Measurements from ENCODE around the gene ACTN1.

ACTN1 gene

GRCh38 chr14:68908803-68909202 is 70.3 kb downstream of the ACTN1 start:
- no peak for FAIRE-seq

DNA sequence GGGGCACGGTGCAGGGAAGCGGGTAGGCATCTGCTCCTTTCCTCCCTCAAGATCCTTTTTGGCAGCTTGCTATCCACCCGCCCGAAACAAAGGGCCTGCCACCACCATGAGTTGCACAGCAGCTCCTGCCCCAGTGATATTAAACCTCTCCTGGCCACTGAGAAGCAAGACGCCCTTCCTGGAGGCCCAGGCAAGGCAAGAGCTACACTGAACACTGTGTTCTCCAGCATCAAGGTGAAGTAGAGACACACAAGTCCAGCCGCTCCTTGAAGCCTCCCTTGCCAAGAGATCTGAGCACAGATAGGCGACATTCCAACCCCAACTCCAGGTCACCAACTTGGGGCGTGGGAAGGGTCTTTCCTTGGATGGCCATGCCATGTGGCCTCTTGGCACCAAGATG is 70.9 kb downstream of the ACTN1 start:
- no peak for FAIRE-seq

DNA sequence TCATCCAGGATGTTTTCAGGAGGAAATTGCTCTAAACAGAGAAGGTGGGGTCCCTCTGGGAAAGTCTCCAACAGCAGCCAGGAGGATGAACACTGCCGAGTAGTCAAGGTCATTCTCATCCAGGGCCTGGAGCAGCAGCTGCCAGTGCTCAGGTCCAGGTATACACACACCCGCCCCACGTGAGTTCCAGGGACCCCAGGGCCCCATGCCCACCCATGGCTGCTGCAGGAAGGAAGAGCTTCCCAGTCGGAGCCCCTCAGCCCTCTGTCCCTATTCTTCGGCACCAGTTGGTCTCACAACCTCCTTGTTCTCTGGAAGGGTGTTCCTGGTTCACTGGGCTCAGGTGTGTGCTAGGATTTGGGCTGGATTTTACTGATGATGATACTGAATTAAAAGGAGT is 72.7 kb downstream of the ACTN1 start:
- FAIRE-seq, result no peak

DNA sequence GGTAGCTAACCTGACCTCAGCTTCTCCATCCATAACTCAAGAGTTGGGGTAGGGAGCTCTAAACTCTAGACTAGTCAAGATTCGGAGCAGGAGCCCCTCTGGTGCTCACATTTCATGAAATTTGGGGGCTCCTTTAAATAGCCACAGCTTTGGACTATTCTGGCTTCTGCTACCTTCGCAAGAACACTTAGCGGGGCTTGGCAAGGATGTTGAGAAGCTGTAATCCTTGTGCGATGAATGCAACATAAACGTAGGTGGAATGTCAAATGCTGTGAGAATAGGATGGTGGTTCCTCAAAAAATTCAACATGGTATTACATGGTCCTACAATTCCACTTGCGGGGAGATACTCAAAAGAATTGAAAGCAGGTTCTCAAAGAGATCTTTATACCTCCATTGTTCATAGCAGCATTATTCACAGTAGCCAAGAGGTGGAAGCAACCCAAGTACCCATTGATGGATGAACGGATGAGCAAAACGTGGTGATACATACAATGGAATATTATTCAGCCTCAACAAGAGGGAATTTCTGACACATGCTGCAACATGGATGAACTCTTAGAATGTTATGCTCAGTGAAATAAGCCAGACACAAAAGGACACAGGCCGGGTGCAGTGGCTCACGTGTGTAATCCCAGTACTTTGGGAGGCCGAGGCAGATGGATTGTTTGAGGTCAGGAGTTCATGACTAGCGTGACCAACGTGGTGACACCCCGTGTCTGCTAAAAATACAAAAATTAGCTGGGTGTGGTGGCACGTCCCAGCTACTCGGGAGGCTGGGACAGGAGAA is 73.8 kb downstream of the ACTN1 start:
- no peak for FAIRE-seq

DNA sequence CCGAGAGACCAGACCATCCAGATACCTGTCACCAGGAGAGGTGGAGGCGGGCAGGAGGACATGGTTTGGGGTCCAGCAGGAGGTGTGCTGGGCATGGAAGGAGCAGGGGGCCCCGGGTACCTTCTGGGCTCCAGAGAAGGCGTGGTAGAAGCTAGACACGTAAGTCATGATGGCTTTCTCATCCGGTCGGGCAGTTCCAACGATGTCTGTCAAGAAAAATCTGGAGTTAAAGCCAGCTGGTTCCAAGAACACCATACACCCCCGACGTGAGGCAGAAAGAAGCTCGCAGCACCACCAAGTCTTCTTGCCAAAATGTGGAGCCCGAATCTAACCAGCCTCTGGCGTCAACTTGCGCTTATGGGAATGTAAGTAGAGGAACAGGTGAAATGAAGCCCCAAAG is 76.7 kb downstream of the ACTN1 start:
- FAIRE-seq, result no peak

DNA sequence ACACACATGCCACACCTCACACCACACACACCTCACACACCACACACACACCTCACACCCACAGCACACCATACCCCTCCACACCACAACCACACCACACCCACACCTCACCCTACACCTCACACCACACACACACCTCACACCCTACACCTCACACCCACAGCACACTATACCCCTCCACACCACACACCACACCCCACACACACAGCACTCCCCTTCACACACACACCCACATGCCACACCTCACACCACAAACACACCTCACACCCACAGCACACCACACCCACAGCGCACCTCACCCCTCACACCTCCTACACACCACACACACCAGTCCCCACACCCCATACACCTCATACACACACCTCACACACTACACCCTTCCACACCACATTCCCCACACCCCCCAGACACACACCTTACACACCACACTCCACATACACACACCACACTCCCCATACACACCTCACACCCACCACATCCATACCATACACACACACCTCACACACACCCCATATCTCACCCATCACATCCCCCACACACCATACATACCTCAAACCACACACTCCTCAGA is 80.0 kb downstream of the ACTN1 start:
- FAIRE-seq, result no peak

GRCh38 chr14:68898248-68899032 is 80.7 kb downstream of the ACTN1 start:
- no peak for FAIRE-seq

DNA sequence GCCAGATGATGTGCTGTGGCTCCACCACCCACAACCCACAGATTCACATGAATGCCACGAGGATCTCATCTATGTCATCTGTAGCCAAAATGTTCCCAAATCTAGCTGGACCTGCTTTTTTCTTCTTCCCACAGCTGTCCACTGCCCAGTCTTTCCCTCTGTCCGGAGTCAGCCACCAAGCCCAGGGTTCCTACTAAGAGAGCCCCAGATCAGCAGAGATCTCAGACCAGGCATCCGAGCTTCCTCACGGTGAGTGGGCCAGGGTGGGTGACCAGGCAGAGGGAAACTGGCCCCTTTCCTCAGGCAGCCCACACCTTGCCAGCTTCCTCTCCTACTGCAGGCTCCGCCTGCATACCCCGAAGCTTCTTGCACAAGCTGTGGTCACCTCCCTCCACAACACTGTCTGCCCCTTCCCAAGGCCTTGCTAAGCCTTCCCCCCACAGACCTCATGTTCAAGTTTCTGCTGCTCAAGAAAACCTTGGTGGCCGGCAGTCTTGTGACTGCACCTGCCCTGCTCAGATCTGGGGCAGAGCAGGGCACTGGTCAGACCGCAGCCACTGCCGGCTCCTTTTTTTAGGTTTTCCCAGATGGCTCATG is 81.4 kb downstream of the ACTN1 start:
- FAIRE-seq, result no peak

DNA sequence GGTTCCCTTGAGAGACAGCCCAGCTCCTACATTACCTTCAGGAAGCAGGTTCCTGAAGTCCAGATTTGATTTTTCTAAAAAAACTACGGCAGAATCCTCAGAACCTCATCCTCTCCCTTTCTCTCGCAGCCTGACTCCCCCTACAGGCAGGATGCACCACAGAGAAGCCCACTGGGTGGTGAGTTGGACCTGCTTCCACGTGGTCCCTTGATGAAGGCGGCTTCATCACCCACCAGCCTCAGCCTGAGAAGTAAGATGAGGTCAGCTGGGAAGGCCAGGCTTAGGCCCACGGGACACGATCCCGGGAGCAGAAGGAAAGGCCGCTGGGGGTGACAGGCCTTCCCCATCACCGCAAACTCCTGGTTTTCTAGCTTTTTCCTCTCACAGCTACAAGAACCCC is 83.0 kb downstream of the ACTN1 start:
- FAIRE-seq, result no peak

- FAIRE-seq, result no peak
Measured at GRCh38 chr14:68894802-68895703, 84.0 kb downstream of the ACTN1 start.

DNA sequence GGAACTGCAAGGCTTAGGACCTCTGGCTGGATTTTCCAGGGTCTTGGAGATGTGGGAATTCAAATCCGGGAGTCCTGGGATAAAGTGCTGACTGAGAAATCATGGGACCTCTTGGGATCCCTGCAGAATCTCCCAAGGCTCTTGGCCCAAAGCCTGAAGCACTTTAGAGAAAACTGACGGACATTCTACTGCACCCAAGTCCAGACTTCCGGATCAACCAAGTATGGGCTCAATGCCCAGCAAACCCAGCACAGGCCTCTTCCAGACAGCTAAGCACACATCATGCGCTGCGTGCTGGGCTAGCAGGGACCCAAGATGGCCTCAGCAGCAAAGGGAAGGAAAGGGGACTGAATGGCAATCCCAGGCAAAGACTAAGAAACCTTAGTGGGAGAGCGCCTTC is 85.0 kb downstream of the ACTN1 start:
- no peak for FAIRE-seq

DNA sequence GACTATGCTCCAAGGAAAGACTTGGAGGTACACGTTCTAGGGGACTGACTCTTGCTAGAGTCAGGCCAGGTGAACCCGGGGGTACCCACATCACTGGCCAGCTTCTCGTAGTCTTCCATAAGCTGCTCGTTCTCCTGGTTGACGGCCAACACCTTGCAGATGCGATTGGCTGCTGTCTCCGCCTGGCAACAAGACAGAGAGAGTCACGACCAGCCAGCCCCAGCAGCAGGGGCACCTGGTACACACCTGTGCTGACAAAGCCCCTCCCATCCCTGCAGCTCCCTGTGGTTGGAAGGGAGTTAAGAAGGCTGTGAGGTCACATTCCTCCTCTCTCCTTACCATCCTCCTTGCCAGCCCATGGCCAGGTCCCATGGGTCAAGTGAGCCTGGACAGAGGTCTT is 85.5 kb downstream of the ACTN1 start:
- FAIRE-seq, result no peak

DNA sequence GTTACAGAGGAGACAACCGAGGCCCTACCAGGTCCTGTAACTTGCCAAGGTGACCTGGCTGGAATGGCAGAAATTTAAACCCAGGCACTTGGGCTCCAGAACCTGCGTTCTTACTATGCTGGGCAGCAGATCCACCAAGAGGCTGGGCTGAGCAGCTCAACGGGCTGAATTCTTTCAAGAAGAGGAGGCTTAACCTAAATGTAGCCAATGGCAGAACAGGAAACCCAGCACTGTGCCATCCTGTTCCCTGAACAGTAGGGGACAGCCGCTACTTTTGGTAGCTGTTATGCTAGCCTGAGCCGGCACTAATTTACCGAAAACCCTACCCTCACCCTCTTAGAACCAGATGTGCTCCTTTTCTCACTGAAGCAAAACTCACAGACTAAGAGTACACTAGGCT is 86.1 kb downstream of the ACTN1 start:
- FAIRE-seq, result no peak

DNA sequence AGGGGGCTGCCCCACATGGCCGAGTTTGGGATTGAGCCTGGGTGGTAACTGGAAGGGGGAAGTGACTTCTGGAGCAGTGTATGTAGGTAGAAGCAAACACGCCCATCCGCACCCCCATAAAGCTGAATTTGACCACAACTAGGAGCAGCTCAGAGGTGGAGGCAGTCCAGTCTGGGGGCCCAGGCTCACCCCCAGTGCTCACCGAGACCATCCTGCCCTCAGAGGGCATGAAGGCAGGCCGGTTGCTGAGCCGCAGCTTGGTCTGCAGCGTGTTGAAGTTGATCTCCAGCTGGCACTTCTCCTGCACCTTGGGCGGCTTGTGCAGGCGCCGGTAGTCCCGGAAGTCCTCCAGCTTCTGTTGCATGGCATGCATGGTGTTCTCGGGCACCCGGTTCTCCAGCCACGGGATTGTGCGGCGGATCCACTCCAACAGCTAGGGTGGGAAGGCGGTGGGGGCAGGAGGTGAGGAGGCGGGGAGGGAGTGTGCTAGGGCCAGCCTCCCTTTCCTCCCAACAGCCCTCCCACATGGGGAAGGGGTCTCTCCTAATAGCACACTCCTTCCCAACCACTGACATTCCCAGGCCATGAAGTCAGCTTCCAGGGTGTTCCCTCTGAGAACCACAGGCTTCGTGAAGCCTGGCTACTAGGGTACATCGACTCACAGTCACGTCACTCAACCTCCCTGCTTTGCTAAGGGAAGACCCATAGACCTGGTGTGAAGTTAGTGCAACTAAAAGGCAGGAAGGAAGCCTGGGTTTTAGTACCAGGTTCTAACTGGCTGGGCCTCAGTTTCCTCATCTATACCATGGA is 87.0 kb downstream of the ACTN1 start:
- no peak for FAIRE-seq

GRCh38 chr14:68890173-68890931 is 88.8 kb downstream of the ACTN1 start:
- no peak for FAIRE-seq

GRCh38 chr14:68888883-68889282 is 90.2 kb downstream of the ACTN1 start:
- FAIRE-seq, result no peak

DNA sequence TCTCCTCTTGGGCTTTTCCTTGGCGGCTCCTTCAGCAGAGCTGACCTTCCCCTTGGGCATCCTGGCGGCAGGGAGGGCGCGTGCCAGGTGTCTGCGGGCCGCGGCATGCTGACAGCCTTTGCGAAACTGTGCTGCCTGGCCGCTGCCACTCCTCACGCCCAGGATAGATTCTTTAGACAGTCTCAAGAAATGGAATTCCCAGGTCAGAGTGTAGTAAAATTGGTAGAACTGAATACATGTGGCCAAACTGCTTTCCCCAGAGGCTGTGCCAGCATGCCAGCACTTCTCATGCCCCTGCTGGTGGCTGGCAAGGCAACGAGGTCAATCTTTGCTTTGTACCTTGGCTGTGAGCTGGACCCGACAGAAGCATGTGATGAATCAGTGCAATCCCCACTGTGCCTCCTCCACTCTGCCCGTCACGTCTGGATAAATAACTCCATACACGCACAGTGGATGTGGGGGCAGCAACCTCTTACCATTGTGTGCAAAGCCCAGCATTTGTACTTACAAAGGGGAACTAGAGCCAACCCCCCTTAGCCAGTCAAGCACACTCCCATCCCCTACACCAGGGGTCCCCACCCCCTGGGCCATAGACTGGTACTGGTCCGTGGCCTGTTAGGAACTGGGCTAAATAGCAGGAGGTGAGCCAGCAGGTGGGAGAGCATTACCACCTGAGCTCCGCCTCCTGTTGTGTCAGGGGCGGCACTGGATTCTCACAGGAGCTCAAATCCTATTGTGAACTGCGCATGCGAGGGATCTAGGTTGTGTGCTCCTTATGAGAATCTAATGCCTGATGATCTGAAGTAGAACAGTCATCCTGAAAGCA is 90.9 kb downstream of the ACTN1 start:
- FAIRE-seq, result no peak

DNA sequence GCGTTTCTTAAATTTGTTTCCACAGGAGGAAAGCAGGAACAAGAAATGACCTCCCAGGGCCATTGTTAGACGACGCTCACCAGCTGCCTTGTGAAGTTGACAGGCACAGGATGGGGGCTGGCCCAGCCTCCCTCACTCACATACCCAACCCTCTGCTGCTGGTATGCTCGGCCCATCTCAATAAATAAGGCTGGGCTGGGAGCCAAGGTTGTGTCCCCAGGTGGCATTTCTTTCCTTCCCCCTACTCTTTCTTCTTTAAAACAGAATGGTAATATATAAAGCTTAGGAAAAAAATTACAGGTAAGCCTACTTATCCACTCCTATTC is 93.0 kb downstream of the ACTN1 start:
- FAIRE-seq, result no peak

- no peak for FAIRE-seq
Measured at GRCh38 chr14:68885226-68886108, 93.6 kb downstream of the ACTN1 start.
